SU-DHL-6 (cell line): ENCODE data around the gene ZNF319.
"Not testable (repeated sequence)": the region's sequence is repeated elsewhere in the genome, so short reads cannot be mapped to it uniquely, and the experiment has no call there.

Source experiments
- H2AFZ ChIP-seq: fragments of 200-600 bp; sonication (generic); 2 replicates; pipeline ENCODE4 v1.6.1; 2014; ENCODE audit warnings: low read depth, mild to moderate bottlenecking, moderate library complexity, mixed read lengths, antibody characterized with exemption, low read length; ENCODE audit not compliant: severe bottlenecking
- H3F3A ChIP-seq: fragments of 200-600 bp; shearing (Covaris generic); 2 replicates; pipeline ENCODE4 v1.6.0; 2016; ENCODE audit warnings: antibody characterized with exemption, mild to moderate bottlenecking; ENCODE audit not compliant: insufficient read depth
- H3K27ac ChIP-seq: fragments of 200-600 bp; sonication (generic); 2 replicates; pipeline ENCODE4 v1.5.1; 2016; ENCODE audit warnings: low read depth, mild to moderate bottlenecking, low read length, moderate library complexity, mixed read lengths
- H3K27me3 ChIP-seq: fragments of 200-600 bp; sonication (generic), shearing (Covaris generic); 2 replicates; pipeline ENCODE4 v1.6.0; 2014; ENCODE audit warnings: mild to moderate bottlenecking, low read length
- H3K36me3 ChIP-seq: fragments of 200-600 bp; sonication (generic); 2 replicates; pipeline ENCODE4 v1.6.1; 2014; ENCODE audit warnings: mild to moderate bottlenecking, low read length, mixed read lengths
- H3K4me2 ChIP-seq: fragments of 300-600, 200-600 bp; shearing (Covaris generic), sonication (generic); 2 replicates; pipeline ENCODE4 v1.6.0; 2014; ENCODE audit warnings: low read length, low read depth, mild to moderate bottlenecking; ENCODE audit not compliant: poor library complexity, severe bottlenecking
- H3K4me3 ChIP-seq: fragments of 200-600 bp; sonication (generic); 2 replicates; pipeline ENCODE4 v1.5.1; 2014; ENCODE audit warnings: antibody characterized with exemption, low read length, mild to moderate bottlenecking, mixed read lengths; ENCODE audit not compliant: insufficient read depth, poor library complexity, severe bottlenecking
- H3K79me2 ChIP-seq: fragments of 200-600 bp; sonication (generic); 2 replicates; pipeline ENCODE4 v1.6.1; 2014; ENCODE audit warnings: mild to moderate bottlenecking, low read length, moderate library complexity; ENCODE audit not compliant: insufficient read depth
- H3K9ac ChIP-seq: fragments of 200-600 bp; sonication (generic); 2 replicates; pipeline ENCODE4 v1.7.0; 2014; ENCODE audit warnings: mild to moderate bottlenecking, low read length
- H3K9me2 ChIP-seq: fragments of 200-600 bp; sonication (generic); replicated peaks from 2 replicates; pipeline ENCODE4 v1.6.1; 2014; ENCODE audit warnings: low read length; ENCODE audit not compliant: insufficient read depth
- H3K9me3 ChIP-seq: fragments of 200-600 bp; sonication (generic); 2 replicates; pipeline ENCODE4 v1.6.1; 2014; ENCODE audit warnings: low read length, mixed read lengths; ENCODE audit not compliant: insufficient read depth
- H4K20me1 ChIP-seq: fragments of 200-600 bp; sonication (generic); 2 replicates; pipeline ENCODE4 v1.6.1; 2014; ENCODE audit warnings: low read depth, mild to moderate bottlenecking, antibody characterized with exemption, low read length, moderate library complexity, mixed read lengths
- EZH2phosphoT487 ChIP-seq: fragments of 200-600 bp; sonication (generic), shearing (Covaris generic); conservative IDR thresholded peaks from 2 replicates; pipeline ENCODE4 v1.6.1; 2018; ENCODE audit warnings: mild to moderate bottlenecking, antibody characterized with exemption, low read length, moderate library complexity, mixed read lengths
- TF ChIP-seq, protein P1 (sequence below): fragments of 200-600 bp; sonication (generic); IDR thresholded peaks from one replicate; pipeline ENCODE4 v1.5.1; 2017; ENCODE audit warnings: antibody characterized with exemption, mild to moderate bottlenecking, low read length, moderate library complexity; ENCODE audit not compliant: insufficient read depth, poor library complexity, severe bottlenecking

Gene ZNF319

DNA sequence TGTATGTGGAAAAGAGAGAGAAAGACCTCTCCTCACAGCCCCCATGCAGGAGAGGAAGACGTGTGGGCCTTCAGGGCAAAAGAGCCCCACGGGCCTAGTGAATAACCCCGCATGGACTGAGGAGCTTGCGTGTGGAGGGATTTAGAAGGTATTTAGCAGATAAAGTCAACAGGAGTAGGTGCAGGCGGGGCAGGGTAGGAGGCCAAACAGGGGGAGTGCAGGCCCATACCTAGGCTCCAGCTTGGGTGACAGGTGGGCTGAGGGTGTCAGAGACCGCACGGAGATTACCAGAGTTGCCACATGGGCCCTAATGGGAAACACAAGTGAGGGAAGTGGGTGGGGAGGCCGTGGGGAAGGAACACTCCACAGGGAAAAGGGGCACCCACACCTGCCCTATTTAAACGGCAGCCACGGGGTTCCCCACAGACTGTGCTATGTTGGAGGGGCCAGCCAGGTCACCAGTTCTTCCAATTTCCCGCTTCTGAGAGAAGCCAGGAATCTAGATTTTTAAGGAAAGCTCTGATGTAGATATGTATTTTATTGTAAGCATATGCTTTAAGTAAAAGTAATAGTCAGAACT lies 21.4 kb downstream of the ZNF319 start:
- Histone ChIP-seq H2AFZ (no peak overlapping the region), H4K20me1 (no peaks in the 10 kb centered on the region), H3K4me2 (no peak overlapping the region), H3K27ac (no peak overlapping the region), H3K36me3 (no peaks in the 10 kb centered on the region), H3K27me3 (no peaks in the 10 kb centered on the region), H3F3A (no peaks in the 10 kb centered on the region), H3K79me2 (no peaks in the 10 kb centered on the region), H3K4me3 (no peak overlapping the region), H3K9me3 (no peaks in the 10 kb centered on the region), H3K9me2 (no peaks in the 10 kb centered on the region), H3K9ac (no peak overlapping the region)
- no peak for TF ChIP-seq EZH2phosphoT487
- TF ChIP-seq, protein P1, sequence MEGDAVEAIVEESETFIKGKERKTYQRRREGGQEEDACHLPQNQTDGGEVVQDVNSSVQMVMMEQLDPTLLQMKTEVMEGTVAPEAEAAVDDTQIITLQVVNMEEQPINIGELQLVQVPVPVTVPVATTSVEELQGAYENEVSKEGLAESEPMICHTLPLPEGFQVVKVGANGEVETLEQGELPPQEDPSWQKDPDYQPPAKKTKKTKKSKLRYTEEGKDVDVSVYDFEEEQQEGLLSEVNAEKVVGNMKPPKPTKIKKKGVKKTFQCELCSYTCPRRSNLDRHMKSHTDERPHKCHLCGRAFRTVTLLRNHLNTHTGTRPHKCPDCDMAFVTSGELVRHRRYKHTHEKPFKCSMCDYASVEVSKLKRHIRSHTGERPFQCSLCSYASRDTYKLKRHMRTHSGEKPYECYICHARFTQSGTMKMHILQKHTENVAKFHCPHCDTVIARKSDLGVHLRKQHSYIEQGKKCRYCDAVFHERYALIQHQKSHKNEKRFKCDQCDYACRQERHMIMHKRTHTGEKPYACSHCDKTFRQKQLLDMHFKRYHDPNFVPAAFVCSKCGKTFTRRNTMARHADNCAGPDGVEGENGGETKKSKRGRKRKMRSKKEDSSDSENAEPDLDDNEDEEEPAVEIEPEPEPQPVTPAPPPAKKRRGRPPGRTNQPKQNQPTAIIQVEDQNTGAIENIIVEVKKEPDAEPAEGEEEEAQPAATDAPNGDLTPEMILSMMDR: no peak

DNA sequence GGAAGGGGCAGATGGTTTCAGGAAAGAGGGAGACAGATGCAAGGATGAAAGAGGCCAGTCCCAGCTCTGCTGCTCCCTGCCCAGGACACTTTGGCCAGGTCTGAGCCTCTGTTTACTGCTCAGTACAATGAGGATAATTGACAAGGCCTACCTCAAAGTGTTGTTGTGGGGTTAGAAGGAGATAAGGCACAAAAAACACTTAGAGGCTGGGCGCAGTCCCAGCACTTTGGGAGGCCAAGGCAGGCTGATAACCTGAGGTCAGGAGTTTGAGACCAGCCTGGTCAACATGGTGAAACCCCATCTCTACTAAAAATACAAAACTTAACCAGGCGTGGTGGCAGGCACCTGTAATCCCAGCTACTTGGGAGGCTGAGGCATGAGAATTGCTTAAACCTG lies 22.4 kb downstream of the ZNF319 start:
- H3K27me3 ChIP-seq, H3K27ac ChIP-seq, H3F3A ChIP-seq, H3K79me2 ChIP-seq, H3K9ac ChIP-seq, H3K9me3 ChIP-seq, H3K36me3 ChIP-seq, H3K4me2 ChIP-seq, H3K9me2 ChIP-seq, H2AFZ ChIP-seq, H3K4me3 ChIP-seq, H4K20me1 ChIP-seq: not testable (repeated sequence)

DNA sequence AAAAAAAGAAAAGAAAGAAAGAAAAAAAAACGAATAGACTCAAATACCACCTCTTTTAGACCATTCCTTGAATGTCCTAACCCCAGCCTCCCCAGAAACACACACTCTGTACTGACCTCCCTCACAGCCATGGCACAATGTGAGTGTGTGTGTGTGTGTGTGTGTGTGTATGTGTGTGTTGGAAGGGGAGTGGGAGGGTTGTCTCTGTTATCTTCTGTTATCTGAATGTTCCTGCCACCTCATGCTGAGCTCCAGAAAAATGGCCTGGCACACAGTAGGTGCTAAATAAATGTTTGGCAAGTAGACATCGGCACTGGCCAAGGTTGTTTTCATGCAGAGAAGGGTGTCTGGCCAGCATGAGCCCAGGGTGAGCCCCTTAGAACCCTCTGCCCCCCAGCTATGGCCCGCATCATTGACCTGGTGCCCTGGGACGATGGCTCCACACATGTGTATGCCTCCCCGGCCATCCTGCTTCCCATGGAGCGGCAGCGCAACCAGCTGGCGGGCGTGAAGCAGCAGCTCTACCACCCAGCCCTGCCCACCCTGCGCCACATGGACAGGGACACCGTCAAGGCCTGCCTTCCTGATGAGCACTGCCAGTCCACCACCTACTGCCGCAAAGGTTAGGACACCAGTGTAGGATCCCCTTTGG lies 22.9 kb downstream of the ZNF319 start:
- no peaks in the 10 kb centered on the region for H3K27me3 ChIP-seq
- no peak for TF ChIP-seq EZH2phosphoT487
- TF ChIP-seq, protein P1: no peak
- no peaks in the 10 kb centered on the region for H3K9me3 ChIP-seq
- H3K79me2 ChIP-seq: no peaks in the 10 kb centered on the region
- no peak overlapping the region for H2AFZ ChIP-seq
- no peak overlapping the region for H3K4me2 ChIP-seq
- H3K27ac ChIP-seq: no peak overlapping the region
- no peaks in the 10 kb centered on the region for H4K20me1 ChIP-seq
- H3K4me3 ChIP-seq: no peak overlapping the region
- no peaks in the 10 kb centered on the region for H3F3A ChIP-seq
- no peak overlapping the region for H3K9ac ChIP-seq
- H3K36me3 ChIP-seq: no peaks in the 10 kb centered on the region
- no peaks in the 10 kb centered on the region for H3K9me2 ChIP-seq

DNA sequence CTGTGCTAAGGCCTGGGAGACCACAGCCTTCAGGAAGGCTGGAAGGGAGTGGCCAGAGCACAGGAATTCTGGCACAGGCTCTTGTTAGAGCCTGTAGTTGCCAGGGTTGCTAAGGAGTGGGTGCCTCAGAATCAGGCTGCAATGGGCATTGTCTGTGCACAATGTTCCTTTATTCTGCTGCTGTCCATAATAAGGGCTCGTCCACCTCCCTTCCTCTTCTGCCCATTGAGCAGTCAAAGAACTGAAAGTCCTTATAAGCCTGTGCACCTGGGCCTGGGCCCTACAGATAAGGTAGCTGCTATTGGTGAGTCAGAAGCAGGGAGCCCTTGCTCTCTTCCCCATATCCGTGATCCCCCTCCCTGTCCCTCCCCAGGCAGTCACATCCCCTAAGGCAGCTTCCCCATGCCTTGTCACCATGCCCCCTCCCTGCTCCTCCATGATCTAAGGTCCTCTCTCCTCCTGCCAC lies 24.1 kb downstream of the ZNF319 start:
- H4K20me1 ChIP-seq: no peaks in the 10 kb centered on the region
- H3K4me3 ChIP-seq: no peak overlapping the region
- H3K4me2 ChIP-seq: no peak overlapping the region
- no peaks in the 10 kb centered on the region for H3K9me3 ChIP-seq
- H3K36me3 ChIP-seq: no peaks in the 10 kb centered on the region
- H2AFZ ChIP-seq: no peak overlapping the region
- H3K9me2 ChIP-seq: no peaks in the 10 kb centered on the region
- H3K79me2 ChIP-seq: no peaks in the 10 kb centered on the region
- H3F3A ChIP-seq: no peaks in the 10 kb centered on the region
- H3K27ac ChIP-seq: no peak overlapping the region
- H3K9ac ChIP-seq: no peak overlapping the region
- H3K27me3 ChIP-seq: no peaks in the 10 kb centered on the region
- TF ChIP-seq, protein P1: no peak
- TF ChIP-seq EZH2phosphoT487: no peak
